Daoy (cell line): ENCODE measurements around the gene RPAIN. TPM values are rescaled to one million over a fixed set of nuclear protein-coding genes. Genes with fewer than 3 reads are reported as not detected.
"Not testable (repeated sequence)": the region's sequence is repeated elsewhere in the genome, so short reads cannot be mapped to it uniquely, and the experiment has no call there.

ENCODE experiments used
- DNase-seq: peaks from one replicate; pipeline ENCODE4 v3.0.0-alpha.2; 2015; ENCODE audit warnings: low read depth
- total RNA-seq: library from RNA; depleted of rRNA; stranded (reverse); fragments of >200 nt; shearing (Covaris generic); gene quantifications from 2 replicates; pipeline ENCODE4 v1.2.3, GENCODE V29; 2014

Gene RPAIN
- total RNA-seq, 1 experiment from 2014 or later: 119 TPM

DNA sequence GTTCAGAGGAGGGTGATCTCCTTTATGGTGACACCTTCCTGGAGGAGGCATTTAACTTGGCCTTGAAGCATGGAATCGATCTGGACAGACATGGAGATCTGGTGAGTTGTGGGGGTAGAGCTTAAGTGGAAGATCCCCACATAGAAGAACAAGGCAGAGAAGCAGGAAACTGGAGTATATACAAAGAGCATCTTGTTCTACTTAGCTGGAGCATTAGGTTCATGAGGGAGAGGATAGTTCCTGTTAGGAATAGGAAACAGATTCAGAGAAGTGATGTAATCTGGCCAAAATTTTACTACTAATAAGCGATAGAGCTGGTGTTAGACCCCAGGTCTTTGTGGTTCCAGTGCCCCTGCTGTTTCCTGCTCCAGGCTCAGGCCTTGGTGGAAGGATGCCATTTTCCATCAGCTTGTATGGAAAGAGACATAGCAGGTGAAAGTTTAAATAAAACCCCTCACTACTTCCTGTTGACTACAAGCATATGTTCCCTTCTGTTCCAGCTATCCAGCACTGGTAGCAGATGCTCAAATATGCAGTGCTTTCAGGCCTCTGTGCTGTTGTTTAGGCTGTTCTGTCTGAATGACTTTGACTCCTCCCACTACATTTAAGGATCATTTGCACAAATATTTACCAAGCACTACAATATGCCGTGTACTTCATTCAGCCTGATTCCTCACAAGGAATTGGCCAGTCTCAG, 9.4 kb downstream of the RPAIN start:
- no peak for DNase-seq

DNA sequence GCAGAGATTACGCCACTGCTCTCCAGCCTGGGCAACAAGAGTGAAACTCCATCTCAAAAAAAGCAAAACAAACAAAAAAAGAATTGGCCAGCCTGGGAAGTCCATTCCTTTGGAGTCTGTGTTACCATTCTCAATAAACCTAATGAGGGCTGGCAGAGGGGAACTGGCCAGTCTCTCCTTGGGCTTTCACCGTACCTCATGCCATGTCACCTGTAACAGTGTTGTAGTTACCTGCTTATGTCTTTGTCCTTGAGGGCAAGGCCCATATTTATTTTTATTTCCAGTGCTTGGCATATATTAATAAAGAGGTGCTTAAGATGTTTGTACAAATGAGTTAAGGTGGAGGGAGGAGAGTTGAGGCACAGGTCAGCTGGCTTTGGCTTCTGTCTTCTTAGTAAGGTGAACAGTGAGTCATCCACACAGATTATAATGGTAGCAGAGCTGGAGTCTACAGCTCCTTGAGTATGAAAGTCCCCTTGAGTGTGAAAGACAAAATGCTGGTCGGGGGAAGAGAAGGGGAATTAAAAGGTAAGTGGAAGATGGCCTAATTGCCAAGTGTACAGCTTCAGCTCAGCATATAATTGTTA, 10.5 kb downstream of the RPAIN start:
- no peak for DNase-seq

DNA sequence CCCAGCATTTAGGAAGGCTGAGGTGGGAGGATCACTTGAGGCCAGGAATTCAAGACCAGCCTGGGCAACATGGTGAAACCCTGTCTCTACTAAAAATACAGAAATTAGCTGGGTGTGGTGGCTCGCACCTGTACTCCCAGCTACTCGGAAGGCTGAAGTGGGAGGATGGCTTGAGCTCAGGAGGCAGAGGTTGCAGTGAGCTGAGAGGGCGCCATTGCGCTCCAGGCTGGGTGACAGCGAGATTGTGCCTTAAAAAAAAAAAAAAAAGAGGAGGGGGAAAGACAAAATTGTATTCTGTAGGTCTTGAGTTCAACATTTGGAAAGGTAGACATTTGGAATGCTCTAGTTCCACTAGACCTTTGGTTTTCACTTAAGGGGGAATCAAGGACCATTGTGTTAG, 11.3 kb downstream of the RPAIN start:
- not testable (repeated sequence) for DNase-seq

DNA sequence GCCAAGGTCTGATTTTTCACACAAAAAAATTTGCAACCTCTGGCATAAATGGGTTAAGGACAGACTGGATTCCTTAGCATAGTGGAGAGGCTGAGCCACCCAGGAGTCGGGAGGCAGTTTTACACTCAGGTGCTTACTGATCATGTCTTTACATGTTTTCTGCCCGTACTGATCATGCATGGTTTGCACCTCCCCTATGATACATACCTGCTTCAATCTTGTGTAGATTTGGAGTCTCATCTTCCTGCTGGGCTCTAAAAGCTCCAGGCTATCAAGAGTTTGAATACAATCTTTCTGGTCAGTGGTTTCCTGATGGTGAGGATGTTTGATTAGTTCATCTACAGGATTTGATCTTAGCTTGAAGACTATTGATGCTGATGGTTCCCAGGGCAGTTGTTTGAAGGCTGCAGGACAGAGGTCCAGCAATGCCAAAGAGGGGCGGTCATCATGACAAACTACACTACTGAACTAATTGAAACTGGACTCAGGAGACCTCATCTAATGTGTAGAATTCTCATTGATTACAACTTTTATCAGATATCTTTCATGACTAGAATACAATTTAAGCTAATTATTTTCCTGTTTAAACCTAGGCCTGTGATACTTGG, 12.1 kb downstream of the RPAIN start:
- DNase-seq: no peak

DNA sequence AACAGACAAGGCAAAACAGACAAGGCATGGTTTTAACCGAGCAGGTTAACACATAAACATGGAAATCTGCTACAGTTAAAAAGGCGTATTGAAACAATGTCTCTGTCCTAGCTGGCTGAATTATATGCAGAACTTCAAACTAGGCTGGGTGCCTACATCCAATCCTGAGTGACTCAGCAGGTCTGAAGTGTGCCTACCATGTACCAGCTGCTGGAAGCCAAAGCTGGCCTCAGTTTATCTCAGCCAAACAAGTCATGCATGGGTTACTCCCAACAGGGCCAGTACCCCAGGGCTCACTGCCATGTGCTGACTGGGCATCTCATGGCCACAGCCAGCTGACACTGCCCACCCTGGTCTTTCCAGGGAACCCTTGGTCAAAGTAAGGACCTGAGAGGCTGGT, 15.0 kb downstream of the RPAIN start:
- DNase-seq: no peak

DNA sequence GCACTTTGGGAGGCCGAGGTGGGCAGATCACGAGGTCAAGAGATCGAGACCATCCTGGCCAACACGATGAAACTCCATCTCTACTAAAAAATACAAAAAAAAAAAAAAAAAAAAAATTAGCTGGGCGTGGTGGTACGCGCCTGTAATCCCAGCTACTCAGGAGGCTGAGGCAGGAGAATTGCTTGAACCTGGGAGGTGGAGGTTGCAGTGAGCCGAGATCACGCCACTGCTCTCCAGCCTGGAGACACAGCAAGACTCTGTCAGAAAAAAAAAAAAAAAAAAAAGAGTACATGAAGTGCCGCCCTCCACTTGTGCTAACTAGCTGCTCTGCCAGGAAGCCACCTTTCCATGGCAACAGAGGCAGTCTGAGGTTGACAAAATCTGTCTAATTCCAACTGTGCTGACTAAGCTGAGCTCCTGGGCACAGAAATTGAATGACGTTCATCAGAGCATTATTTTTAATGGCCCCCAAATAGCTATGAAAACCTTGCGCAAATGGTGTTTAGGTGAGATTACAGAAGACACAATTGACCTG, 15.9 kb downstream of the RPAIN start:
- DNase-seq: not testable (repeated sequence)

DNA sequence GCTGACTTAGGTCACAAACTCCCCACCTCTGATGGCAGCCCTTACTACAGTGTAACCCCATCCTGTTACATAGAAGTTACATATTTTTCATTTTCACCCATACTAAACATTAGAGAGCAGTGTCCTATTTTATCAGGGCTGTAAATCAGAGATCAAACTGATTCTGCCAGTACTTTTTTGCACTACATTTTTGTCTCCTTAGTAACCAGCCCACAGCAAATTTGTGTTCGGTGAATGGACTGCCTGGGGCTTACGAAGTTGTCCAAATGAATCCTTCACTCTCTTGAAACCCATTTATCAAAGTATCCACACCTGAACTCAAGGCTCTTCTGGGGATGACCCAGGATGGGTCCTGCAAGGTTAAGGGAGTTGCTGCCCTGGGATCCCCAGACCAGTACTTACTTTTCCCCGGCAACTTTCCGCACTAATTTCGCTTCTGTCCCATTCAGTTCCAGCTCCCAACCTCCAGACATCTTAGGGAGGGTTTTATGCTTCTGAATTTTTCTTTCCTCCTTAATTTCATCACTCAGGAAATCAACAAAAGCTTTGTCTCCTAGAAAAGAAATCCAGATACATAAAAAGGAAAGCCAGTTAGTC, 17.8 kb downstream of the RPAIN start:
- peak; percentile 18 for DNase-seq

DNA sequence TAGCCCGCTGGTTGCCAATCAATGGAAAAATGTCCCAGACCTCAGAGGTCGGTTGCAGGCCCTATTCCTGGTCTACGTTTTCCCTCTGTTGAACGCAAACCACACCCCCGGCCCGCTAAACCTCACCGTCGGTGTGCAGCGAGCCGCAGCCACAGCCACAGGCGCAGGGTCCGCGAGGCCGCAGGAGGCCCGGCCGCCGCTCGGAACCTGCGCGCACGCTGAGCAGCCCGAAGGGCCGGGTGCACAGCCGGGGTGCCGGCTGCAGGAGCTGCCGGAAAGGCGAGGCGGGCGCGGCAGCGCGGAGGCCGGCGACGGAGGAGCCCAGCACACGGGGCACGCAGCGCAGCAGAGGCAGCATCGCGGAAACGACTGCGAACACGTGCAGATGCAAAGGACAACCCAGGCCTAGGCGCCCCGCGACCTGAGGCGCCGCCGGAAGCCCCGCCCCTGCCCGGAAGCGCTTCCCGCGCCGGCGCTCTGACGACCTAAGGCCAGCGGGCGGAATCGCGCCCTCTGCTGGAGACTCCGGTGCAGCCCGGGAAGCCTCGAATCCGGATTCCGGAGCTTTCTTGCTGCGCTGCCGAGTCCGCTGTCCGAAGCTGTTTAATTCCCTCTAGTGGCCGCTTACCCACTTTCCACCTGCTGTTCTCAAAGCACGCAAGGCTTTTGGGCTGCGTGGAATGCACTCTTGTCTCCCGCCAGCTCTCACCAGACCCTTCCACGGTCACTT, 18.9 kb downstream of the RPAIN start, which contains the start of gene C1QBP:
Gene C1QBP (minus strand): TSS at position 440 of the 730 bp plus-strand sequence. CDS start 82 bp downstream, at position 358.
- peak; percentile 94 for DNase-seq

DNA sequence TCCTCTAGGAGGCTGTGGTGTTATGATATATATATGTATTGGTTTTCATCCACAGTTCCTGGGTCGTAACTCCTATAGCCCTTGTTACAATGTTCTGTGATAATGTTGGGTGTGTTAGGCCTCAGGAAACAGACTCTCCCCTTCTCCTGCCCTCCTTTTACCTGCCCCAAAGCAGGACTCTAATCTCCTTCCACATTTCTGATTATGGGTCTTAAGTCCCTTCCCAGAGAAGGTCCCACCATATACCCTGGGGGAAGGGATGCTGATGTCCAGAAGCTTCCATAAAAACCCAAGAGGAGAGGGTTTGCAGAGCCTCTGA, 19.4 kb downstream of the RPAIN start:
- no peak for DNase-seq

DNA sequence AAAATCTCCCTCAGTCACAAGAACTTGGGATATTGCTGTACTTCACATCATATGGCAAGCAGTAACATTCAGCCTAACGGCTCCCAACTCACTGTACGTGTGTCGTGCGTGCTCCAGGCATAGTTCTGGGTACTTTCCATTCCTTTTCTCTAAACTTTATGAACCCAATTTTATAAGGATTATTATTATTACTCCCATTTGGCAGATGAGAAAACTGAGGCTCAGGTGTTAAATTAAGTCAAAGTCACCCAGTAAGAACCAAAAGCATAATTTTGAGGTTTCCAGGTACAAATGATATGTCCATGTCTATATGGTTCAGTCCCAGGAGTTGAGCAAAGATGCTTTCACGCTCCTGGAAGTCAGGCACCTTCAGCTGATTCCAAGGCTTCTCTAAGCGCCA, 23.7 kb downstream of the RPAIN start:
- DNase-seq: no peak

DNA sequence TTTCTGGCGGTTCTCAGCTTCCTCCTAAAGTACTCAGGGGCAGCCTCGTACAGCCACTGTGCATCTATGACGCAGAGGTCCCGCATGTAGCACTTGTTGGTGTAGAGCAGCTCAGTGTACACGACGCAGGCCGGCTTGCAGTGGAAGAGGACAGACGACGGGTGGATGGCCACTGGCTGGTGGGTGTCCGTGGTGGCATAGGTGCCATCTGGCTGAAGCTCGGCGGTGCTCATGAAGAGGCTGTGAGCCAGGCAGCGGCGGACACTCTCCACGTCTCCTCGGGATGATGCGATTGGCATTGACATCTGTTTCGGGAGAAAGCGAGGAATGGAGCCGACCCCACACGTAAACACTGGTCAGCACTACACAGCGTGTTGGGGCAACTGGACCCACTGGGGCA, 24.2 kb downstream of the RPAIN start:
- DNase-seq: no peak

DNA sequence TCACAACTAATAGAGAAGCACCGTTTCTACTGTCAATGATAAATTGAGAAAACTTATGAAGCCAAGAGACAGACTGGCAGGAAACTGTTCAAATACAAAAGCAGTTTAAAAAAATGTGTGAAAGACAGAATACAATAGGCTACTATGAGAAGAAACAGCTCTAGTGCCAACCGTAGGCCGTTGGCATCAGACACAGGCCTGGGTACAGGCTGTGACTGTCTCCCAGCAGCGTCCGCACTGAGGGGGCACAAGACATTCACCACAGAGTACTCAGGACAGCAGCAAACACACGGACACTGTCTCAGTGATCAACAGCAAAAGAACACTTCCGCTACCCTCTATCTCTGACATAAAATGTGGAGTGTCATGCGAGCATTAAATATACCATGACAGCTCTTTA, 26.8 kb downstream of the RPAIN start:
- DNase-seq: no peak

DNA sequence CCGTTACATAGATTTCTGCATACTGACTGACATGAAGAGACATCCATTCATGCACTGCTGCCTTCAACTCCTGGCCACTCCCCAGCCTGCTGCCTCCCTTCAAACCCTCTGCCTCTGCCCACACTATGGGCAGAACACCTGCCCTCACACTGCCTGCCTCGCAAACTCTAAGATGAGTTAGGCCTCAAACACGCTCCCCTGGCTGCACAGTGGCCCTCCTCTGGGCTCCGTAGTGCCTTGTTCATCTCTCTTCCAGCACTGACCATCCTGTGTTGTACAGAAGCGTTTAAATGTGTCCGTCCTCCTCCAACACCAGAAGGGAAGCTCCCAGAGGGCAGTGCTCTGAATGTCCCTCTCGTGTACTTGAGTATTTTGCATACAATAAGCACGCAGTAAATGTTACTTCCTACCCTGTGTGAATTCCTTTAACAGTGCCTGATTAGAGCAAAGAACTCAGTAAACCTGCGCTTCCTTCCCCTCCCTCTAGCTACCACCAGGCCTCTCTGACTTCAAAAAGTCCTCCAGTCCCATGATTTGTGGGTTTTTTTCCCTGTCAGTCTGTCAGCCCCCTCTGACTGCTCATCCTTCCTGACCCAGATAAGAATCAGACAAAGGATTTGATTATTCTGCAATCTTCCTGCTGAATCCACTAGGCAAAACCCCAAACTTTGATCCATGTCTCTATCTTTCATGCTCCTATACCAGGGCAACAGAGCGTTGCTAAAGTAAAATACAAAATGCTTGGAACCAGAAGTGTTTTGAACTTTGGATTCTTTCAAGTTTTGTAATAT, 44.9 kb downstream of the RPAIN start:
- DNase-seq: no peak

DNA sequence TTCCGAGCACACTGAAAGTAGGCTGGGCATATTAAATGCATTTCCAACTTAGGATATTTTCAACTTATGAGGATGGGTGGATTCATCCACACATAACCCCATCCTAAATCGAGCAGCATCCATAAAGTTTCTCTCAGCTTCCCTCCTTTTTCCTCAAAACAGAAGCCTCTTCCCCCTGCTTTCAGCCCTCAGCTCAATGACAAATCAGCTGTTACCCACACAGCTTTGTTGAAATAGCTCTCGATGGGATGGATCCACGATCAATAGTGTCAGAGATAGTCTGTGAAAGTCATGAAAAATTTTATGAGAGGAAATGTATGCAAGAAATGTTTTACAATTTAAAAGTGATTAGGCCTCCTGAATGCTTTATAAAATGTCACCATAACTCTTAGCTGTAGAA, 46.3 kb downstream of the RPAIN start:
- no peak for DNase-seq

DNA sequence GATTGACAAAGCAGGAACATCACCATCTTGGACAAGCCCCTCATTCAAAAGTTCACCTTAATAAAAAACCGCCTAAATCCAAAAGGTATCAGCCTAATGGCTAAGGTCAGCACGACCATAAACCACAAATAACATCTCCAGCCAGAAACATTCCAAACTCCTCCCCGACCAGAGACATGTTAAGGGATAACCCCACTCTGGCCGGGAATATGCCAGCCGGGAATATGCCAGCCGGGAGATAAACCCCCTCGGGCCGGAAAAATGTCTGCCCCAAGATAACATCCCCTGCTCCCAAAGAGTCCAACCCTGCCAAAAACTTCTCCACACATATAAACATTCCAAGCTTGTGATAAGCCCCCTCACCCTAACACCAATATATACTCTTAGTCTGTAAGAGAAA, 47.4 kb downstream of the RPAIN start:
- no peak for DNase-seq

DNA sequence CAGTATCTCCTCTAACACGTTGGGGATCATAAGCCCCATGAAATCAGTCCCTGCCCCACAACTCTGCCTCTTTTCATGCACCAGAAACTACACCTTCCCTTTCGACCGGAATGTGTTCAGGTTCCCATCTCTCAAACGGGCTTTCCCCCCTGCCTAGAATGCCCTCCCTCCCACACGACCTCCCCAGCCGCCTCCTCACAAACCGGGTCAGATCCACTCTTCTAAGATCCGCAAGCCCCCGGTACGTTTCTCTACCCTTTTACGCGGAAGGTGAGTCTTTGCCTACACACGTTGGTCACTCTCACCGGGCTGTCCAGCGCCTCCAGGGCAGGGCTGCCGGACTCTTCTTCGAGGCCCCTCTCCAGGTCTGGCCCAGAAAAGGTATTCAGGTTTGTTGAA, 48.1 kb downstream of the RPAIN start:
- DNase-seq: no peak

DNA sequence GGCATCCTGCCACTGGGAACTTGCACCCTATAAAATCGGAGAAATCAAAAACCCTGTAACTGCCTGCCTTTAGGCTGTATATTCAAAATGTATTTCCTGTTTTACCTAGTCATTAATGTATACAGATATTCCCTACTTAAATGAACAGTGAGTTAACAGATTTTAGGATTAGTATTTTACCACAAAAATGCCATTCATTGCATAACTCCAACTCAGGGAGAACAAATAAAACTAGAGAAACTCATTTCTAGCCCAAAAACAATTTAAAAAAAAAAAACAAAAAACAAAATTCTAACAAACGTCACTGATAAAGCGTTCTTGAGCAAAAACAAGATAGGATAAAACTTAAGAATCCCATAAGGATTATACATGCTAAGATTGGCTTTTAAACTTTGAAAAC, 52.5 kb downstream of the RPAIN start:
- no peak for DNase-seq

DNA sequence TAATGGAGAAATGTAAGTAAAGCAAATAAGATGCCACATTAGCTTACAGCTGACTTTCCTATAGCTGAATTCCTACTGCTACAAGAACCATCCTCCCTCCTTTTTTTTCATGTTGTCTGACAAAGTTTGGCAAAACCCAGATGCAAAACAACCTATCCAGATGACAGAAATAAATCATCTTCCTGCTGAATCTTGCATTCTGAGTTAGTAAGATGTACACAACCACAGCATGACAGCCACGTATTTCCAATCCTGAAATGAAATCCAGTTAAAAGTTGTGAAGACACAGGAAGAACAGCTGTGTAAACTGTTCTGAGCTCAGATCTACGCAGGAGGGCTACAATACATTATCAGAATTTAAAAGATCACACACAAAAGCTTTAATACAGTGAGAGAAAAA, 53.9 kb downstream of the RPAIN start:
- no peak for DNase-seq

DNA sequence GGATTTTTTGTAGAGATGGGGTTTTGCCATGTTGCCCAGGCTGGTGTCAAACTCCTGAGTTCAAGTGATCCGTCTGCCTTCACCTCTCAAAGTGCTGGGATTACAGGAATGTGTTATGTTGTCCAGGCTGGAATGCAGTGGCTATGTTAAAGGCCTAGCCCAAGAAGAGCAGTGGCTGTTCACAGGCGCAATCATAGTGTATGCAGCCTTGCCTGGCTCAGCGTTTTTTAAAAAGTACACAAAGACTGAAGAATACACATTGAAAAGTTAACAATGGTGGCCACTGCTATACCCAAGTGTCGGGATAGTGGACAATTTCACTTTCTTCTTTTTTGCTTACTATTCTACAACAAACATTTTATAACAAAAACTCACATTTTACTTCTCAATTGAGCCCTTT, 59.0 kb downstream of the RPAIN start:
- DNase-seq: no peak

DNA sequence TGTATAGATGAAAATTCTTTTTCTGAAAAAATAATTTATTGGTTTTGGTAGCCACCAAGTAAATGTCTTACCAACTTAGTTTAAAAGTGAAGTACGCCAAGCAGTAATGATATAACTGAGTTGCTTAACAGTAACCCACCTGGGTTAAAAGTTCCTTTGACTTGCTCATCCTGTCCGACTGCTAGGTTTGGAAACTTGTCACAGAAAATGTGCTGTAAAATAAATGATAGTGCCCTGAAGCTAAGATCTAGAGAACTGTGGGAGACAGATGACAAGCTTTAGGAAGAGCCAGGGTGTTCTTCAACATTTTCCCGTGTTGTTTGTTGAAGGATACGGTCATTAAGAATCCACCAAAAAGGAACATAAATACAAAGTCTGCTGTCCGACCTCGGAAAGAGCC, 61.0 kb downstream of the RPAIN start:
- no peak for DNase-seq

DNA sequence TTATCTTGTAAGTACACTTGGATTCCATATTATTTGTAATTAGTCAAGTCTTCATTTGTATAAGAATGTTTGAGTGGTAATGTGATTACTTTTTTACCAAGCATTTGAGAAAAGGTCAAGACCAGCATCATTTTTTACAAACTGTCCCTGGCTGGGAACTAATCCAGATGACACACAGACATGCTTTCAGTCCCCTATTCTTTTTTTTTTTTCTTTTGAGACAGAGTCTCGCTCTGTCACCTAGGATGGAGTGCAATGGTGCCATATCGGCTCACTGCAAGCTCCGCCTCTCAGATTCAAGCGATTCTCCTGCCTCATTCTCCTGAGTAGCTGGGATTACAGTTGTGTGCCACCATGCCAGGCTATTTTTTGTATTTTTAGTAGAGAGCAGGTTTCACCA, 61.5 kb downstream of the RPAIN start:
- DNase-seq: no peak
